ENCODE results near the gene KIF5C. TPM values are rescaled to one million over a fixed set of nuclear protein-coding genes. Genes with fewer than 3 reads are reported as not detected.

The KIF5C gene
- total RNA-seq, 1 experiment from 2014 or later: 1.6 TPM

GRCh38 chr2:148913061-148913460 is 38.0 kb downstream of the KIF5C start:
- Histone ChIP-seq H3K27me3 (ENCODE audit: control insufficient read depth, insufficient read depth, low read length) (no peaks in the 10 kb centered on the region; the same call in 1 of the 2 replicates), H3K4me3 (ENCODE audit: low read depth in 2 of 2, low read length in 2 of 2) (no peak overlapping the region), H3K36me3 (ENCODE audit: control insufficient read depth, insufficient read depth, low read length) (no peaks in the 10 kb centered on the region), H3K27ac (ENCODE audit: low read length) (no peak overlapping the region), H3K9me3 (ENCODE audit: control insufficient read depth, insufficient read depth, low read depth, low read length) (no peaks in the 10 kb centered on the region), H3K4me1 (ENCODE audit: control insufficient read depth, insufficient read depth, low read length) (no peaks in the 10 kb centered on the region)
- ATAC-seq (no peak), DNase-seq (ENCODE audit: low read depth, low spot score) (no peak)
- no TSS peak for BruUV-seq (replicated peaks)
- POLR2A ChIA-PET: no interaction called here
- in situ Hi-C loops (cut with HindIII; ENCODE audit: low pct_unique_long_range_greater_than_20kb, low sequenced_read_pairs) (no loop called here), intact Hi-C loops (cut with micrococcal nuclease; ENCODE audit: unreplicated experiment) (no loop called here)
- no peak for TF ChIP-seq SIN3A (IDR thresholded peaks at IDR 0.05; ENCODE audit: borderline replicate concordance, insufficient read depth, low read depth, low read length)
- TF ChIP-seq REST (IDR thresholded peaks at IDR 0.05; ENCODE audit: insufficient read depth in 1 of 2, low read depth in 2 of 2, low read length in 1 of 2): no peak
- no peak for TF ChIP-seq TCF7L2 (IDR thresholded peaks at IDR 0.05; ENCODE audit: low read depth, low read length)
- no peak for TF ChIP-seq CTCF (IDR thresholded peaks at IDR 0.05)
- TF ChIP-seq POLR2AphosphoS5 (IDR thresholded peaks at IDR 0.05; ENCODE audit: low read depth, low read length): no peak
- CTCF ChIA-PET: no interaction called here

GRCh38 chr2:148913492-148913891 is 38.5 kb downstream of the KIF5C start:
- BruUV-seq (replicated peaks): no TSS peak
- DNase-seq (ENCODE audit: low read depth, low spot score) (no peak), ATAC-seq (no peak)
- in situ Hi-C loops (cut with HindIII; ENCODE audit: low pct_unique_long_range_greater_than_20kb, low sequenced_read_pairs) (no loop called here), intact Hi-C loops (cut with micrococcal nuclease; ENCODE audit: unreplicated experiment) (no loop called here)
- ChIA-PET CTCF (no interaction called here), POLR2A (no interaction called here)
- no peak overlapping the region for H3K4me3 ChIP-seq (ENCODE audit: low read depth in 2 of 2, low read length in 2 of 2)
- H3K36me3 ChIP-seq (ENCODE audit: control insufficient read depth, insufficient read depth, low read length): no peaks in the 10 kb centered on the region
- peaks cover 3% of the 10 kb centered on the region; the same call in 1 of the 2 replicates for H3K9me3 ChIP-seq (ENCODE audit: control insufficient read depth, insufficient read depth, low read depth, low read length)
- no peak for TF ChIP-seq TCF7L2 (IDR thresholded peaks at IDR 0.05; ENCODE audit: low read depth, low read length)
- TF ChIP-seq POLR2AphosphoS5 (IDR thresholded peaks at IDR 0.05; ENCODE audit: low read depth, low read length): no peak
- H3K4me1 ChIP-seq (ENCODE audit: control insufficient read depth, insufficient read depth, low read length): no peaks in the 10 kb centered on the region
- no peaks in the 10 kb centered on the region; the same call in 1 of the 2 replicates for H3K27me3 ChIP-seq (ENCODE audit: control insufficient read depth, insufficient read depth, low read length)
- no peak overlapping the region for H3K27ac ChIP-seq (ENCODE audit: low read length)

- Histone ChIP-seq H3K9me3 (ENCODE audit: control insufficient read depth, insufficient read depth, low read depth, low read length) (peaks cover 4% of the 10 kb centered on the region; the same call in 1 of the 2 replicates), H3K4me3 (ENCODE audit: low read depth in 2 of 2, low read length in 2 of 2) (no peak overlapping the region), H3K36me3 (ENCODE audit: control insufficient read depth, insufficient read depth, low read length) (no peaks in the 10 kb centered on the region), H3K27ac (ENCODE audit: low read length) (no peak overlapping the region), H3K27me3 (ENCODE audit: control insufficient read depth, insufficient read depth, low read length) (no peaks in the 10 kb centered on the region; the same call in 1 of the 2 replicates), H3K4me1 (ENCODE audit: control insufficient read depth, insufficient read depth, low read length) (no peaks in the 10 kb centered on the region)
- intact Hi-C loops (cut with micrococcal nuclease; ENCODE audit: unreplicated experiment) (no loop called here), in situ Hi-C loops (cut with HindIII; ENCODE audit: low pct_unique_long_range_greater_than_20kb, low sequenced_read_pairs) (no loop called here)
- ATAC-seq (no peak), DNase-seq (ENCODE audit: low read depth, low spot score) (no peak)
- CTCF ChIA-PET: no interaction called here
- BruUV-seq (replicated peaks): no TSS peak
- POLR2A ChIA-PET: no interaction called here
- TF ChIP-seq REST (IDR thresholded peaks at IDR 0.05; ENCODE audit: insufficient read depth in 1 of 2, low read depth in 2 of 2, low read length in 1 of 2) (no peak), SIN3A (IDR thresholded peaks at IDR 0.05; ENCODE audit: borderline replicate concordance, insufficient read depth, low read depth, low read length) (no peak), TCF7L2 (IDR thresholded peaks at IDR 0.05; ENCODE audit: low read depth, low read length) (no peak), CTCF (IDR thresholded peaks at IDR 0.05) (no peak), POLR2AphosphoS5 (IDR thresholded peaks at IDR 0.05; ENCODE audit: low read depth, low read length) (no peak)
These were observed 39.4 kb downstream of the KIF5C start for GRCh38 chr2:148914463-148914862.

All from Panc1 (cell line).